ENCODE results near the gene CNIH1. TPM values are rescaled to one million over a fixed set of nuclear protein-coding genes. Genes with fewer than 3 reads are reported as not detected.
A peak's percentile ranks its signal among the peaks of the same experiment; 100 is the strongest.
"Not testable (repeated sequence)": the region's sequence is repeated elsewhere in the genome, so short reads cannot be mapped to it uniquely, and the experiment has no call there.

The CNIH1 gene
- total RNA-seq, 1 donor from 2014 or later: 105 TPM

DNA sequence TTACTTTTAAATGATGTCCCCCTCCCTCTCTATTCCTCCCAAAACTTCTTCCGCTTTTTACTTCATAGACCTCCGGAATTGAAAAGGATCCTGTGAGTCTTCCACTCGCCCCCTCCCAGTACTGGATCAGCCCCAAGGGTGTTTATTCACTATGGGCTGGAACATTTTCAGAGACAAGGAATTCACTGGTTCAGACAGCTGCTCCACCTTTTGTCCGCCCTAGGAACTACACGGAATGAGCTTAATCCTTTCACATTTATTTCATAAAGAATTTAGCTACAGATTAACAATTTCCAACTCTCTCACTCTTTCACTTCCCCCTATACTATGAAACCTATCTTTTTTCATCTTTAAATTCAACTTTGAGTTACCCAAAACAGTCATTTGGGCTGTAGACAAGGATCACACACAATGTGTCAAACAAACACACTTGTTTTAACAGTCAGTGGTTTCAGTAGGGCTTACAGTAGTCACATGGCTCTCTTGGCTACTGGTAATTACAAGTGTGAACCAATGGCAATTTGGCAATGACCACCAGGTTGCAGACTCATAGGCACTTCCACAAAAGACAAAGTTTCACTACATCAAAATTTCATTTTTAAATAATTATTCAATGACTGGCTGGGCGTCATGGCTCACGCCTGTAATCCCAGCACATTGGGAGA lies 20.6 kb downstream of the CNIH1 start:
- TF ChIP-seq, protein P1, sequence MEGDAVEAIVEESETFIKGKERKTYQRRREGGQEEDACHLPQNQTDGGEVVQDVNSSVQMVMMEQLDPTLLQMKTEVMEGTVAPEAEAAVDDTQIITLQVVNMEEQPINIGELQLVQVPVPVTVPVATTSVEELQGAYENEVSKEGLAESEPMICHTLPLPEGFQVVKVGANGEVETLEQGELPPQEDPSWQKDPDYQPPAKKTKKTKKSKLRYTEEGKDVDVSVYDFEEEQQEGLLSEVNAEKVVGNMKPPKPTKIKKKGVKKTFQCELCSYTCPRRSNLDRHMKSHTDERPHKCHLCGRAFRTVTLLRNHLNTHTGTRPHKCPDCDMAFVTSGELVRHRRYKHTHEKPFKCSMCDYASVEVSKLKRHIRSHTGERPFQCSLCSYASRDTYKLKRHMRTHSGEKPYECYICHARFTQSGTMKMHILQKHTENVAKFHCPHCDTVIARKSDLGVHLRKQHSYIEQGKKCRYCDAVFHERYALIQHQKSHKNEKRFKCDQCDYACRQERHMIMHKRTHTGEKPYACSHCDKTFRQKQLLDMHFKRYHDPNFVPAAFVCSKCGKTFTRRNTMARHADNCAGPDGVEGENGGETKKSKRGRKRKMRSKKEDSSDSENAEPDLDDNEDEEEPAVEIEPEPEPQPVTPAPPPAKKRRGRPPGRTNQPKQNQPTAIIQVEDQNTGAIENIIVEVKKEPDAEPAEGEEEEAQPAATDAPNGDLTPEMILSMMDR (IDR thresholded peaks at IDR 0.05; ENCODE audit: insufficient read depth, low read length, poor library complexity, severe bottlenecking): peak; percentile 64
- DNase-seq (ENCODE audit: low read depth): no peak
- Histone ChIP-seq H3K36me3 (ENCODE audit: control insufficient read depth, insufficient read depth, low read length) (no peaks in the 10 kb centered on the region), H3K4me3 (ENCODE audit: low read depth, low read length) (no peak overlapping the region), H3K27me3 (ENCODE audit: control insufficient read depth, insufficient read depth, low read length) (no peaks in the 10 kb centered on the region)

DNA sequence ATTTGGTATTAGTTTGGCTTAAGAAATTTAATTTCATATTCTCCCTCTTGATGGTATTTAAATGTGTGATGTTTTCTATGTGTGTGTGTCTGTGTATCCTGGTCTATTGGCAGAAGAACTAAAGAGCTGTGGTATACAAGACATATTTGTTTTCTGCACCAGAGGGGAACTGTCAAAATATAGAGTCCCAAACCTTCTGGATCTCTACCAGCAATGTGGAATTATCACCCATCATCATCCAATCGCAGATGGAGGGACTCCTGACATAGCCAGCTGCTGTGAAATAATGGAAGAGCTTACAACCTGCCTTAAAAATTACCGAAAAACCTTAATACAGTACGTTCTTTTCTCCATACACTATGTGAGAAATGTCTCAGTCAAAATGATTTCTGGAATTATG lies 29.8 kb downstream of the CNIH1 start:
- Histone ChIP-seq H3K27me3 (ENCODE audit: control insufficient read depth, insufficient read depth, low read length) (no peaks in the 10 kb centered on the region), H3K4me3 (ENCODE audit: low read depth, low read length) (no peak overlapping the region), H3K36me3 (ENCODE audit: control insufficient read depth, insufficient read depth, low read length) (no peaks in the 10 kb centered on the region)
- TF ChIP-seq, protein P1 (IDR thresholded peaks at IDR 0.05; ENCODE audit: insufficient read depth, low read length, poor library complexity, severe bottlenecking): no peak
- DNase-seq (ENCODE audit: low read depth): no peak

DNA sequence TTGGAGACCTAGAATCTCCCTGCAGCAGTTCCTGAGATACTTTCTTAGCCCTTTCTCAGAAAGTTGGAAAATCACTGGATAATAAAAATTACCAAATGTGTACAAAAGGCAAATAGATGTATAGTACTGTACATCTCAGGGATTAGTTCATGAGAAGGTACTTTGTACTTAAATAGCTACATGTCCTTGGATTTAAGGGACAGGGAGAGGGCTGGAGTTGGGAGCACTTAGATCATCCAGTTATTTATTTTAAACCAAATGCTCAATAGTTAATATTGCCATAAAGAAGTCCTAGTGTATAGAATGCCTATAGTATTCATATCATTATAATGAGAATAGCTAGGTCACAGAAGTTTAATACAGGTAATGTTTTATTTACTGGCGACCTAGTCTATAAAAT lies 31.0 kb downstream of the CNIH1 start:
- TF ChIP-seq, protein P1 (IDR thresholded peaks at IDR 0.05; ENCODE audit: insufficient read depth, low read length, poor library complexity, severe bottlenecking): no peak
- Histone ChIP-seq H3K4me3 (ENCODE audit: low read depth, low read length) (no peak overlapping the region), H3K27me3 (ENCODE audit: control insufficient read depth, insufficient read depth, low read length) (no peaks in the 10 kb centered on the region), H3K36me3 (ENCODE audit: control insufficient read depth, insufficient read depth, low read length) (no peaks in the 10 kb centered on the region)
- DNase-seq (ENCODE audit: low read depth): no peak

DNA sequence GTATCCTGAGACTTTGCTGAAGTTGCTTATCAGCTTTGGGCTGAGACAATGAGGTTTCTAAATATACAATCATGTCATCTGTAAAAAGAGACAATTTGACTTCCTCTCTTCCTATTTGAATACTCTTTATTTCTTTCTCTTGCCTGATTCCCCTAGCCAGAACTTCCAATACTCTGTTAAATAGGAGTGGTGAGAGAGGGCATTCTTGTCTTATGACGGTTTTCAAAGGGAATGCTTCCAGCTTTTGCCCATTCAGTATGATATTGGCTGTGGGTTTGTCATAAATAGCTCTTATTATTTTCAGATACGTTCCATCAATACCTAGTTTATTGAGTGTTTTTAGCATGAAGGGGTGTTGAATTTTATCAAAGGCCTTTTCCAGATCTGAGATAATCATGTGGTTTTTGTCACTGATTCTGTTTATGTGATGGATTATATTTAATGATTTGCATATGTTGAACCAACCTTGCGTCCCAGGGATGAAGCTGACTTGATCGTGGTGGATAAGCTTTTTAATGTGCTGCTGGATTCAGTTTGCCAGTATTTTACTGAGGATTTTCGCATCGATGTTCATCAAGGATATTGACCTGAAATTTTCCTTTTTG lies 37.7 kb downstream of the CNIH1 start:
- DNase-seq (ENCODE audit: low read depth); H3K4me3 ChIP-seq (ENCODE audit: low read depth, low read length); H3K27me3 ChIP-seq (ENCODE audit: control insufficient read depth, insufficient read depth, low read length); H3K36me3 ChIP-seq (ENCODE audit: control insufficient read depth, insufficient read depth, low read length): not testable (repeated sequence)

DNA sequence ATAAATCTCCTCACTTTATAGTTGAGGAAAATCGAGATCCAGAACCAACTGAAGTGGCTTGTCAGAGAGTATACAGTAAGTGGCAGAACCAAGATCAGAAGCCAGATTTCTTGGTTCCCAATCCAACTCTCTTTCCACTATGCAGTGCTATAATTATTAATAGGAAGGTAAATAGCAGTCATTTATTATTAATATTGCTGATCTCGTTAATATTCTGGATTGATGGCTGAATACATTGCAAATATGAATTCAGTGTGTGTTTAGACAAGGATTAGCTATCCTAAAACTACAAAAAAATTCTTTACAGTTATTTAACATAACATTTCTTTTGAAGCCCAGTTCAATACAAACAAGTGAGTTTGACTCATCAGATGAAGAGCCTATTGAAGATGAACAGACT lies 41.6 kb downstream of the CNIH1 start:
- Histone ChIP-seq H3K27me3 (ENCODE audit: control insufficient read depth, insufficient read depth, low read length) (no peaks in the 10 kb centered on the region), H3K4me3 (ENCODE audit: low read depth, low read length) (no peak overlapping the region), H3K36me3 (ENCODE audit: control insufficient read depth, insufficient read depth, low read length) (no peaks in the 10 kb centered on the region)
- no peak for DNase-seq (ENCODE audit: low read depth)
- TF ChIP-seq, protein P1 (IDR thresholded peaks at IDR 0.05; ENCODE audit: insufficient read depth, low read length, poor library complexity, severe bottlenecking): no peak

DNA sequence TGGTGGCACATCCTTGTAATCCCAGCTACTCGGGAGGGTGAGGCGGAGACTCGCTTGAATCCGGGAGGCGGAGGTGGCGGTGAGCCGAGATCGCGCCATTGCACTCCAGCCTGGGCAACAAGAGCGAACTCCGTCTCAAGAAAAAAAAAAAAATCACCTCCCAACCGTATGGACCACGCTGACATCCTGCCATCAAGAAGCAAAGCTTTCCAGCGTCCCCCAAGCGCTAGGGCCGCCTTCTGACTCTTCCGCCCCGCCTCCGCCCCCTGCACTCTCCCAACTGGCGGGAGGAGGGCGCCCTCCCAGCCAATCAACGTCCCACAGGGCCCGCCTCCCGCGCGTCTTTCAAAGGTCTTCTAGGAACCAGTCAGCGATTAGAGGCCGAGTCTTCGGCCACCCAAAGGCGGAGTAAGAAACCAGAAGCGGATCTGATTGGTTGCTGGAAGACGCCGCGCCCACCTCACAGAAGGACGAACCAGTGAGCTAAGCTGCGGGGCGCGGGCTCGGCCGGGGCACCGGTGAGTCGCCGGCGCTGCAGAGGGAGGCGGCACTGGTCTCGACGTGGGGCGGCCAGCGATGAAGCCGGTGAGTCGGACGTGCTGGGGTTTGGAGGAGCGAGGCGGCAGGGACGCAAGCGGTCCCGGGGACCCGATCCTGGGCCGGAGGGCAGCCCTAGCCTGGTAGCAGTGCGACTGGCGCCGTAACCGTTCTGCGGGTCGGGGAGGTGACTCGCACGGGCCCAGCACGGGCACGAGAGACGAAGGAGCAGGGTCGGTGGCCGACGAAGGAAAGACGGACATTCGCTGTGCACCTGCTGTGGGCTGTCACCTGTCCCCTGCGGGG lies 44.5 kb downstream of the CNIH1 start, which contains the start of gene CDKN3:
Gene CDKN3 (plus strand): TSS at position 515 of the 843 bp plus-strand sequence. CDS start 62 bp downstream, at position 577.
- Histone ChIP-seq H3K36me3 (ENCODE audit: control insufficient read depth, insufficient read depth, low read length) (no peaks in the 10 kb centered on the region), H3K4me3 (ENCODE audit: low read depth, low read length) (peak within 1 kb of the TSS; percentile 73), H3K27me3 (ENCODE audit: control insufficient read depth, insufficient read depth, low read length) (no peaks in the 10 kb centered on the region)
- DNase-seq (ENCODE audit: low read depth): peak; percentile 95
- TF ChIP-seq, protein P1 (IDR thresholded peaks at IDR 0.05; ENCODE audit: insufficient read depth, low read length, poor library complexity, severe bottlenecking): peak; percentile 43

Data from kidney epithelial cell (primary cell).